ENCODE data around the gene HAUS3. TPM values are rescaled to one million over a fixed set of nuclear protein-coding genes. Genes with fewer than 3 reads are reported as not detected.

The HAUS3 gene
- total RNA-seq, 1 experiment from 2014 or later = 18.0 TPM

DNA sequence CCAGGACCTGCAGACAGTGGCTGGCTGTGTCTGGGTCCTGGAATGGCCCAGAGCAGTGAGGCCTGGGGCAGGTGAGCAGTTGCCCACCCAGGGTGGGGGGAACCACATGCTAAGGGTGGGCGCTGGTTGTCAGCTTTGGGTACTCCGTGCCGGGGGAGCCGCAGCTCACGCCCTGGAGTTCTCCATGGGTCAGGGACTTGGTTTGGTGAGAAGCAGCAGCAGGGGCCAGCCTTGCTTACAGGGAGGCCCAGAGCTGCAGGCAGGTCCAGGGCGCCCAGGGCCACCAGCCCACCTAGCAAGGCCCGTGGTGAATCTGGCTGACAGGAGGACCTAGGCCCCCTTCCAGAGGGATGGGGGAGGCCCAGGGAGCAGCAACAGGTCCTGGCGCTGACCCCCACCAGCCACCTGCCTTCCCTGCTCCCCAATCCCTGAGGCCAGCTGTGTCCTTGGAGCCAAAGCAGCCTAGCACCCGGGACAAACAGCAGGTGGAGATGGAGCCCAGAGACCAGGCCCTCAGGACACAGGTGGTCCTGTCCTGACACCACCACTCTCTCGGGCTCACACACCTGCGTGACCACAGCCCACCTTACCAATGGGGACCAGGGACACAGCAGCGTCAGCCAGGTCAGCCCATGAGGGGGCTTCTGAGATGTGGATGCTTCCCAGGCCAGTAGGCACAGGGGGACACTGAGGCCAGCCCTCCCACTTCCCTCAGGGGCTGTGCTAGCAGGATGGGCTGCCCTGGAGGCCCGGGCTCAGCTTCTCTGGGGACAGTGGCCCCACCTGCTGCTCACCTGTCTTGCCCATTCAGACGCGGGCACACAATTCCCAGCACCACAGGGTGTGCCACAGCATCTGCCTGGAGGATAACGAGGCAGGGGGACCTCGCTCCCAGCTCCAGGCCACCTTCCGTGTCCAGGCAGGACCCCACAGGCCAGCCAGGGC lies 16.4 kb upstream of the HAUS3 start:
- DNase-seq = no peak

More for the DNA sequence above, 16.4 kb upstream of the HAUS3 start:
- no peaks in the 10 kb centered on the region for H3K79me1 ChIP-seq (ENCODE audit: insufficient read depth, low read depth, low read length, poor library complexity, severe bottlenecking)
- H4K20me1 ChIP-seq (ENCODE audit: control insufficient read depth, insufficient read depth, insufficient read length) = peaks cover 2% of the 10 kb centered on the region
- no peak overlapping the region for H2BK5ac ChIP-seq (ENCODE audit: insufficient read length, low read length)
- H4K5ac ChIP-seq (ENCODE audit: insufficient read length, low read depth, low read length) = no peak overlapping the region
- TF ChIP-seq, protein P1, sequence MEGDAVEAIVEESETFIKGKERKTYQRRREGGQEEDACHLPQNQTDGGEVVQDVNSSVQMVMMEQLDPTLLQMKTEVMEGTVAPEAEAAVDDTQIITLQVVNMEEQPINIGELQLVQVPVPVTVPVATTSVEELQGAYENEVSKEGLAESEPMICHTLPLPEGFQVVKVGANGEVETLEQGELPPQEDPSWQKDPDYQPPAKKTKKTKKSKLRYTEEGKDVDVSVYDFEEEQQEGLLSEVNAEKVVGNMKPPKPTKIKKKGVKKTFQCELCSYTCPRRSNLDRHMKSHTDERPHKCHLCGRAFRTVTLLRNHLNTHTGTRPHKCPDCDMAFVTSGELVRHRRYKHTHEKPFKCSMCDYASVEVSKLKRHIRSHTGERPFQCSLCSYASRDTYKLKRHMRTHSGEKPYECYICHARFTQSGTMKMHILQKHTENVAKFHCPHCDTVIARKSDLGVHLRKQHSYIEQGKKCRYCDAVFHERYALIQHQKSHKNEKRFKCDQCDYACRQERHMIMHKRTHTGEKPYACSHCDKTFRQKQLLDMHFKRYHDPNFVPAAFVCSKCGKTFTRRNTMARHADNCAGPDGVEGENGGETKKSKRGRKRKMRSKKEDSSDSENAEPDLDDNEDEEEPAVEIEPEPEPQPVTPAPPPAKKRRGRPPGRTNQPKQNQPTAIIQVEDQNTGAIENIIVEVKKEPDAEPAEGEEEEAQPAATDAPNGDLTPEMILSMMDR (conservative IDR thresholded peaks at IDR 0.05) = no peak
- no peak overlapping the region for H3K4me3 Mint-ChIP-seq
- H3K27ac Mint-ChIP-seq = no peak overlapping the region; a peak in 1 of 7 replicates
- no peak overlapping the region for H3K4me2 ChIP-seq (ENCODE audit: insufficient read depth, insufficient read length, low read length)
- H2BK20ac ChIP-seq (ENCODE audit: low read depth, low read length, poor library complexity, severe bottlenecking) = no peak overlapping the region
- H3K79me2 ChIP-seq (ENCODE audit: insufficient read depth, low read length) = no peaks in the 10 kb centered on the region
- no peak overlapping the region for H3K23ac ChIP-seq (ENCODE audit: insufficient read length, low read depth, low read length)
- no peak overlapping the region for H2BK12ac ChIP-seq (ENCODE audit: insufficient read length, low read depth, low read length)
- H3K18ac ChIP-seq (ENCODE audit: insufficient read length, low read depth, low read length) = no peak overlapping the region
- no peaks in the 10 kb centered on the region for H3K27me3 Mint-ChIP-seq (ENCODE audit: low read depth)
- no peaks in the 10 kb centered on the region for H3K9me3 Mint-ChIP-seq
- H3K4me1 ChIP-seq (ENCODE audit: insufficient read depth, low read length) = peaks cover under 1% of the 10 kb centered on the region; the same call in 1 of the 2 replicates
- H3K9ac ChIP-seq (ENCODE audit: extremely low read depth, insufficient read length, low read length) = no peak overlapping the region
- H2AFZ ChIP-seq (ENCODE audit: low read length) = no peak overlapping the region
- H3K23me2 ChIP-seq (ENCODE audit: insufficient read length, low read depth, low read length, poor library complexity, severe bottlenecking) = peaks cover 9% of the 10 kb centered on the region
- no peak overlapping the region for H3K4ac ChIP-seq (ENCODE audit: low read depth, low read length)
- no peaks in the 10 kb centered on the region for H3K9me3 ChIP-seq (ENCODE audit: control insufficient read depth, low read depth, low read length)
- H3K14ac ChIP-seq (ENCODE audit: insufficient read depth, low read length) = no peak overlapping the region
- H3K56ac ChIP-seq (ENCODE audit: insufficient read length, low read depth, low read length) = no peak overlapping the region
- H3K27ac ChIP-seq (ENCODE audit: insufficient read length, low read depth, low read length) = no peak overlapping the region
- H3K4me1 Mint-ChIP-seq = peaks cover 2 to 3% of the 10 kb centered on the region in 2 experiments
- no CpG with 5 or more reads among the region's 18 CpGs for WGBS (ENCODE audit: extremely low coverage, insufficient read length, low lambda C conversion rate)
- no peak overlapping the region for H2BK120ac ChIP-seq (ENCODE audit: low read depth, low read length, poor library complexity, severe bottlenecking)
- no peak overlapping the region for H2BK15ac ChIP-seq (ENCODE audit: low read depth, low read length)
- H2AK5ac ChIP-seq (ENCODE audit: insufficient read length, low read length) = no peak overlapping the region
- peaks cover 5 to 18% (median 12%) of the 10 kb centered on the region in 3 experiments; a peak in 4 of 7 replicates for H3K36me3 Mint-ChIP-seq (ENCODE audit: insufficient read depth in 1 of 3, low read depth in 3 of 3)
- no peaks in the 10 kb centered on the region for H3K27me3 ChIP-seq (ENCODE audit: insufficient read depth, low read length)
- no peak overlapping the region for H4K8ac ChIP-seq (replicated peaks; ENCODE audit: insufficient read length, low read depth, low read length)
- no peak overlapping the region for H3T11ph ChIP-seq (ENCODE audit: low read length)
- H4K91ac ChIP-seq (ENCODE audit: insufficient read length, low read depth, low read length) = no peak overlapping the region
